Cardiac septum (tissue), 1 donor: ENCODE results near the gene RAET1L. TPM values are rescaled to one million over a fixed set of nuclear protein-coding genes. Genes with fewer than 3 reads are reported as not detected.
A peak's percentile ranks its signal among the peaks of the same experiment; 100 is the strongest.
"Not testable (repeated sequence)": the region's sequence is repeated elsewhere in the genome, so short reads cannot be mapped to it uniquely, and the experiment has no call there.

Experiments
- DNase-seq: peaks from one replicate; pipeline ENCODE4 v3.0.0-alpha.2; 2020; ENCODE audit warnings: low spot score
- intact Hi-C: fragments of 100-400 bp; cut with DNase I; formaldehyde crosslinking; loops from one replicate; pipeline ENCODE4 v1.14.0; 2022
- total RNA-seq: library from RNA; stranded (reverse); fragmentation: NEBNext Ultra II Directional; extraction: Animal tissue kit (Norgen Biotek cat#: 25700); gene quantifications from one replicate; pipeline ENCODE4 v1.2.1, GENCODE V29; 2021
- donor health status: DM: no; HTN: no; CAD: no.

RAET1L gene
- total RNA-seq, 1 donor from 2014 or later, result not detected

DNA sequence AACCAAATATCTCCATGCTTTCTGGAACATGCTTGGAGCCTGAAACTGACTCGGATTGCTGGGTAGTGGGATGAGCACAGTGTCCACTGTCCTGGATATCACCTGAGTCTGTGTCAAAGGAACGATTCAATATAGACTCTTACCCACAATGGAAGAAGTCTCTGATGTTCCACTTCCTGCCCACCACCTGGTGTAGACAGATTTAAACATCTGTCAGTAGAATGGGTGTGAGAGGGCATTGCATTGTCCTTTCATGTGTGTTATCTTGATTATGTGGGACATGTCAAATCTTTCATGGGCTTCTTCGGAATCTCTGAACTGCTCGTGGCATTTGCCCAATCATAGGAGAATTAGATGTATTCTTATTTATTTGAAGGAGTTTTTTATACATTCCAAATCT, 22.8 kb upstream of the RAET1L start:
- intact Hi-C loops, result no loop called here
- DNase-seq, result no peak

DNA sequence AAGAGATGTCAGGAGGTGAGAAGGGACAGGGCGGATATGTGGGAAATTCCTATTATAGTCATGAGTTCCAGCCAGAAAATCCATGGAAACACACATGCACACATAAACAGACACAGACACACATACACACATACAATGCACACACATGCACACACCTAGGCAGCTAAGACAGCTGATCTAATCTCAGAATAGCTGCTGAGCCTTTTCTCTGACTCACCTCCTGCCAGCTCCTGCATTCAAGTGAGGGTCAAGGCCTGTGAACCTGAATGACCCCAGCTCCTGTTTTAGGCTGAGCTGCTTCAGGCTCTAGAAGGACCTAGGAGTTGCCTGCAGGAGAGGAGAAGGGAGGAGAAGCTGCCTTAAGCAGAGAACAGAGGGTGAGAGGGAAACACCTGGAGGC, 21.6 kb upstream of the RAET1L start:
- intact Hi-C loops, result no loop called here
- peak; percentile 15 for DNase-seq

DNA sequence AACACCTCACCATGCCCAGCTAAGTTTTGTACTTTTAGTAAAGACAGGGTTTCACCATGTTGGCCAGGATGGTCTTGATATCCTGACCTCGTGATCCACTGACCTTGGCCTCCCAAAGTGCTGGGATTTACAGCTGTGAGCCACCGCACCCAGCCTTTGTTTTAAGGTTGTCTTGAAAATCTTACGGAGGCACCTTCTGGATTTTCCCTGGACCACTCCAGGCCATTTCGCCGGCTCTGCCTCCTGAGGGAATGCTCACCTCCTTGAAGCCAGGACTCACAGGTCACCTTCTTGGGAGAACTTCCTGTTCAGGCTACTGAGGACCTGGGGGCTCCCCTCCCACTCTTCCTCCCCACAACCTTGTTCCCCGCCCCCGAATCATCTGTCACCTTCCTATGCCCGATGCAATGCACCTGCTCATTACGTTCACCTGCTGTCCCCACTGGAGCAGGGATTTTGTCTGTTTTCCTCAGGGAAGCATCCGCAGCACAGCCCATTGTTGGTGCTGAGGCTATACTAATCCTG, 19.4 kb upstream of the RAET1L start:
- intact Hi-C loops, result no loop called here
- DNase-seq, result no peak

DNA sequence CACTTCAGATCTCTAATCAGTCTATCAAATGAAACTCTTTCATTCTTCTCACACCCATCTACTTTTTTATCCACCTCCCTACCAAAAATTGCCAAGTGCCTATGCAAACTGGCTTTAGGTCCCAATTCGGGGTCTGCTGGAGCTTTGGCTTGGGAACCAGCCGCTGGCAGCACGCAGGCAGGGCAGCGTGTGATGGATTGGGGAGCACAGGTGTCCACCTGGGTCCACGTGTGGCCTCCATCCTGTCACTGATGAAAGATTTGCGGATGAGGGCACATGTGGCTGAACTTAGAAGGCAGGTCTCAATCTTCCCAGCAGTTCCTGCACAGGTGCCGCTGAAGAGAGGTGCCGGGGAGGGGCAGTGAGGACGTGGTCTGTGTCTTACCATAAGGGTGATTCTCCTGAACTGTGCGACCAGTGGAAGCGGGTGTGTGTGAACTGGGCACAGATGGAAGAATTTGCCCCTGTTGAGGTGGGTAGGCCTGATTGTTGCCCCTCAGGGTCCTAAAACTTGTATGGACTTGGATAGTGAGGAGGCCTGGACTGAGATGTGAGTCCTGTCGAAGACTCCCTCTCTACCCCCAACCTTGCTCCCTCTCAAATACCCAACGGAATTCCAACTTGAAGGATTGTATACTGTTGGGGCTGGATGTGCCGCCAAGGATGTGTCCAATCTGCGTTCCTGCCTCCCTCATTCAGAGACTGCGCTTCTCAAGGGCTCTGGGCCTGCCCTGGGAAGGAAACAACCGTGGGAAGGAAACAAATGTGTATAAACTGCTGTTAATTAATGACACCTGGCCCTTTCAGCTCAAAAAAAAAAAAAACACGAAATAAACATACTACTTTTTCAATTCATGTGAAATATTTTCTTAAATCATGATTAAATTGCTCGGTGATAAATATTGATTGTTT, 18.4 kb upstream of the RAET1L start:
- intact Hi-C loops, result no loop called here
- peak; percentile 71 for DNase-seq

GRCh38 chr6:150043096-150043495, 17.8 kb upstream of the RAET1L start:
- peak; percentile 36 for DNase-seq
- intact Hi-C loops, result no loop called here

- no peak for DNase-seq
Measured at GRCh38 chr6:150038202-150039062, 13.1 kb upstream of the RAET1L start.

GRCh38 chr6:150037526-150038201, 12.3 kb upstream of the RAET1L start:
- DNase-seq, result no peak
- intact Hi-C loops, result no loop called here

More at GRCh38 chr6:150038202-150039062, 13.1 kb upstream of the RAET1L start:
- intact Hi-C loops, result no loop called here

DNA sequence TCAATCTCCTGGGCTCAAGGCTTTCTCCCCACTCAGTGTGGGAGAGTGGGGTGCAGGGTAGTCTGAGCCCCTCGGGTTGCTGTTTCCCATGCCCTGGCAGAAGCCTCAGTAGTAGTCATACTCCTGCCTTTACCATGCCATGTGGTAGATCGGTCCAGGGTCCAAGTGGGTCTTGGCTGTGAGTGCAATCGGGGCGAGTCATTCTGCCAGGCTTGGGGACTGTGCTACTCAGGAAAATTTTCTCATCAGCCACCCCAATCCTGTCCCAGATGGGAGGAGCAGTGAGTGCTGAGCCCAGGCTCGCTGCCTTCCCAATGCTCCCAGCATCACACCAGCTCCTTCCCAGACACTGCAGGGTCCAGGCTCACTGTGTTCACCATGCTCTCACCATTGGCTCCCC, 10.7 kb upstream of the RAET1L start:
- intact Hi-C loops, result no loop called here
- DNase-seq, result no peak

DNA sequence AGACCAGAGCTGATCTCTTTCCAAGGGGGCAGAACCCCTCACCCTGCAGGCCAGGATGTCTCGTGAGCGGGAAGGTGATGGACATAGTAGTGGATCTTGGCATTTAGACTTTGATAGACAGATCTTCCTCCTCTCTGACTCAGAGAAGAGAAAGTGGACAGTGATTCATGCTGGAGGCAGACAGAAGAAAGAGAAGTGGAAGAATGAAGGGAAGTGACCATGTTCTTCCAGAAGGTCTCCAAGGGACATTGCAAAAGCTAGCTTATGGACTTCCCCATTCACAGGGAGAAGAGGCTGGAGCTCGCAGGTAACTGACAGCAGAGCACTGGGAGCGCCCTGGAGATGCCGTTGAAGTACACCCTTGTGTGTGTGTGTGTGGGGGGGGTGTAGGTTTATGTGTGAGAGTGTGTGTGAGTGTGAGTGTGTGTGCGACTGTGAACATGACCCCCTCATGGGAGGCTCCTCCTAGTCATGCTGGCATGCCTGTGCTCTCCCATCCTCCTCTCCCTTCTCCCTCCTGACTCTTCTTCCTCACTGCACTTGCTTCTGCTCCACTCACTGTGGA, 8.0 kb upstream of the RAET1L start:
- intact Hi-C loops, result no loop called here
- DNase-seq, result no peak

DNA sequence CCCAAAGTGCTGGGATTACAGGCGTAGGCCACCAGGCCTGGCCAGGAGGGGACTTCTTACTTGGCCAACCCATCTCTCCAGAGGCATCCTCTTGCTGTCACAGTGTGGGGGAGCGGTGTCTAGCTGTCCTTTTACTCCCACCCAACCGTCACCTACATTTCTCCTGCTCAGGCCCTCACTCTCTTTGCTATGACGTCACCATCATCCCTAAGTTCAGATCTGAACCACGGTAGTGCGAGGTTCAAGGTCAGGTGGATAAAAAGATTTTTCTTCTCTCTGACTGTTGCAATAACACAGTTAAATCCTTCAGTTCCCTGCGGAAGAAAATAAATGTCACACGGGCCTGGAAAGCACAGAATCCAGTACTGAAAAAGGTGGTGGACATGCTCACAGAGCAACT, 7.3 kb upstream of the RAET1L start:
- DNase-seq, result no peak
- intact Hi-C loops, result no loop called here

DNA sequence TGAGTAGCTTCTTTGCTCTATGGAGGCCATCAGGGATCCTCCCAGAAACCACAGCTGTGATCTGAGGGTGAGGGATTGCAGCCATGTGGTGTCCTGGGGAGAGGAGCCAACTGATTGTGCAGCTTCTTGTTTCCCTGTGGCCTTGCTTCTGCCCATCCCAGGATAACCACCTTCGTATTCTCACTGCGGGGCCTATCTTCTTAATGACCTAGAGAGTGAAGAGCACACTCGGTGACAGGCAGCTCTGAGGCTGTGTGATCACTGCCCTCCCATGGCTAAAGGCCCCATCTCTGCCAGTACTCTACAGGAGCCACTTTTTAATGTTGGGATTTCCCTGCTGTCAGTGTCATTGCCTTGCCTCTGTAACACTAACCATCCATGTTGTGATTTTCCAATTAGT, 5.3 kb upstream of the RAET1L start:
- no peak for DNase-seq
- intact Hi-C loops, result no loop called here

DNA sequence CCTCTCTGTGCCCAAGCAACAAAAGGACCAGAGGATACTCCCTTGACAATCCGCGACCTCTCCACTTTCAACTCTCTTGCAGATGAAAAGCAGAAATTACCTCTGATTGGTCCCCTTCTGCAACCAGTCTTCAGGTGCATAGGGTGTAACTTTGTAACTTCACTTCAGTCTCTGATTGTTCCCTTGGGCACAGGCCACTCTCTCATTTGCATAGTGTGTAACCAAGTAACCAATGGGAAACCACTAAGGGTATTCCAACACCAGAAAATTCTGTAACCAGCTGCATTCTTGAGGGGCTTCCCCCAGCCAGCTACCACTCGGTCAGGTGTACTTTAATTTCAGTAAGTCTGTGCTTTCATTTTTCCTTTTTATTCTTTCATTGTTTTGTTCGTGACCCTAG, 4.4 kb upstream of the RAET1L start:
- intact Hi-C loops, result no loop called here
- peak; percentile 54 for DNase-seq

DNA sequence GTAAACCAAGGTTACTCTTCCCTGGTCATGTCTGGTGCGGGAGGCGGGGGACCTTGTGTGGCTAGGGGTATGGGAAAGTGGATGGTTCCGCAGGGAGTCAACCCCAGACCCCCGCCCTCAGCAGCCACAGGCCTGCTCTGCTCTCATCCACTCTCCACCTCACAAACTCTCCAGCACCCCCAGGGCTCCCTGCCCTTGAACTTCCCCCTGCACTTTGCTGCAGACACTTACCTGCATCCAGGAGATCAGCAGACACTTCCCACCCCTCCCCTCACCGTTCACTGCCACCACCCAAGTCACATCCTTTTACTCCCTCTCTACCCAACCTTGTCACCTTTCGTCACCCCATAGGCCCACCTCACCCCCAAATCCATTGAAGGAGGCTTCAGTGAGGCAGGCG, 3.9 kb upstream of the RAET1L start:
- intact Hi-C loops, result no loop called here
- DNase-seq, result peak; percentile 67

- intact Hi-C loops, result no loop called here
- DNase-seq, result peak; percentile 53
Measured at GRCh38 chr6:150028799-150029198, 3.5 kb upstream of the RAET1L start.

- peak; percentile 14 for DNase-seq
- intact Hi-C loops, result no loop called here
Measured at GRCh38 chr6:150027806-150028565, 2.7 kb upstream of the RAET1L start.

GRCh38 chr6:150026976-150027805, 1.9 kb upstream of the RAET1L start:
- intact Hi-C loops, result no loop called here
- peak; percentile 63 for DNase-seq

DNA sequence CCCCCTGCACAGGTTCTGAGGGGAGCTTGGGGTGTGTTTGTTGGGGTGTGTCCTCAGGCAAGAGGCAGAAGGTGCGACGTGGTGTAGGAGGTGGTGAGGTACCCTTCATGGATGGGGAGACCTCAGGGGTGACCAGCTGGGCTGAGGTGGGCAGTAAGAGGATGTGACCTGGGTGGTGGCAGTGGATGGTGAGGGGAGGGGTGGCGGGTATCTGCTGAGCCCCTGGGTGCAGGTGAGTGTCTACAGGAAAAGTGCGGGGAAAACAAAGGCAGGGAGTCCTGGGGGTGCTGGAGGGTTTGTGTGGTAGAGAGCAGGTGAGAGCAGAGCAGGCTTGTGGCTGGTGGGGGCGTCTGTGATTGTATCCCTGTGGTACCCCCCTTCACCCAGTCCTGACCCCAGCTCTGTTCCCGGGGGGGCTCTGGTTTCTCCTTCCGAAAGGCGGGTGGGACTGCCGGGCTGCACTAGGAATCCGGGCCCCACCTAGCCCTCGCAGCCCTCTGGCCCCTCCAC, 631 bp downstream of the RAET1L start:
- intact Hi-C loops, result no loop called here
- DNase-seq, result peak; percentile 38

DNA sequence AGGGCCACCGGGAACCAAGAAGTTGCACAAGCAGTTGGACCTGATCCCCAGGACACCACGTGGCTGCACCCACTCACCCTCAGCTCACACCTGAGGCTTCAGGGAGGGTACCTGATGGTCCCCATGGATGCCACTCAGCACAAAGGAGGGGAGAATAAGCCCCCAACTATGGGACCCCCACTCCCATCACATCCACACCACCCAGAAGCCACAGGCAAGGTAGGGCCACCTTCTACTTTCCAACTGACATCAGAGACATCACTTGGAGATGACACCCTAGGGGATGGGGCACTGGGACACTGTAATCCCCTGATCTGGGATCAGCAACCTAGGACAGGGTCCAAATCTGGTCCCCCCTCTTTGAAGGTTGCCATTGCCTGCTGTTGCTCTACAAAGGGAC, 1.3 kb downstream of the RAET1L start:
- intact Hi-C loops, result not testable (repeated sequence)
- DNase-seq, result peak; percentile 38
